Endothelial cell (in vitro differentiated cells): Measurements from ENCODE around the gene RHOD. TPM values are rescaled to one million over a fixed set of nuclear protein-coding genes. Genes with fewer than 3 reads are reported as not detected.

Source experiments
- DNase-seq: peaks from one replicate; pipeline ENCODE4 v3.0.0; 2021; ENCODE audit warnings: low spot score
- H3K27ac Mint-ChIP-seq: one replicate; pipeline ENCODE4 v1.8.0; 2021; ENCODE audit warnings: mixed read lengths, inconsistent platforms; ENCODE audit not compliant: unreplicated experiment
- H3K27me3 Mint-ChIP-seq: one replicate; pipeline ENCODE4 v1.8.0; 2021; ENCODE audit warnings: mild to moderate bottlenecking, moderate library complexity, mixed read lengths, inconsistent platforms; ENCODE audit not compliant: unreplicated experiment
- H3K36me3 Mint-ChIP-seq: one replicate; pipeline ENCODE4 v1.8.0; 2021; ENCODE audit warnings: mild to moderate bottlenecking, low read depth, mixed read lengths, inconsistent platforms; ENCODE audit not compliant: unreplicated experiment
- H3K4me1 Mint-ChIP-seq: one replicate; pipeline ENCODE4 v1.8.0; 2021; ENCODE audit warnings: mild to moderate bottlenecking, mixed read lengths, inconsistent platforms; ENCODE audit not compliant: unreplicated experiment
- H3K4me3 Mint-ChIP-seq: one replicate; pipeline ENCODE4 v1.8.0; 2021; ENCODE audit warnings: mild to moderate bottlenecking, mixed read lengths, inconsistent platforms; ENCODE audit not compliant: unreplicated experiment
- H3K9me3 Mint-ChIP-seq: one replicate; pipeline ENCODE4 v1.8.0; 2021; ENCODE audit warnings: mixed read lengths, inconsistent platforms; ENCODE audit not compliant: unreplicated experiment
- total RNA-seq: library from RNA; stranded (reverse); fragmentation: NEBNext Ultra II Directional; extraction: Animal tissue kit (Norgen Biotek cat#: 25700); gene quantifications from one replicate; pipeline ENCODE4 v1.2.1, GENCODE V29; 2021; ENCODE audit not compliant: unreplicated experiment
- TF ChIP-seq, protein P1 (sequence below): fragments of 200-600 bp; sonication (generic); IDR thresholded peaks from one replicate; pipeline ENCODE4 v1.5.0; 2021; ENCODE audit warnings: antibody characterized with exemption; ENCODE audit not compliant: unreplicated experiment

Gene RHOD
- total RNA-seq, 1 donor from 2014 or later = 10.5 TPM

- DNase-seq = no peak
- Mint-ChIP-seq H3K4me3 (no peak overlapping the region), H3K9me3 (no peaks in the 10 kb centered on the region), H3K27ac (no peak overlapping the region), H3K27me3 (peaks cover 3% of the 10 kb centered on the region), H3K4me1 (peaks cover 6% of the 10 kb centered on the region), H3K36me3 (no peaks in the 10 kb centered on the region)
- TF ChIP-seq, protein P1, sequence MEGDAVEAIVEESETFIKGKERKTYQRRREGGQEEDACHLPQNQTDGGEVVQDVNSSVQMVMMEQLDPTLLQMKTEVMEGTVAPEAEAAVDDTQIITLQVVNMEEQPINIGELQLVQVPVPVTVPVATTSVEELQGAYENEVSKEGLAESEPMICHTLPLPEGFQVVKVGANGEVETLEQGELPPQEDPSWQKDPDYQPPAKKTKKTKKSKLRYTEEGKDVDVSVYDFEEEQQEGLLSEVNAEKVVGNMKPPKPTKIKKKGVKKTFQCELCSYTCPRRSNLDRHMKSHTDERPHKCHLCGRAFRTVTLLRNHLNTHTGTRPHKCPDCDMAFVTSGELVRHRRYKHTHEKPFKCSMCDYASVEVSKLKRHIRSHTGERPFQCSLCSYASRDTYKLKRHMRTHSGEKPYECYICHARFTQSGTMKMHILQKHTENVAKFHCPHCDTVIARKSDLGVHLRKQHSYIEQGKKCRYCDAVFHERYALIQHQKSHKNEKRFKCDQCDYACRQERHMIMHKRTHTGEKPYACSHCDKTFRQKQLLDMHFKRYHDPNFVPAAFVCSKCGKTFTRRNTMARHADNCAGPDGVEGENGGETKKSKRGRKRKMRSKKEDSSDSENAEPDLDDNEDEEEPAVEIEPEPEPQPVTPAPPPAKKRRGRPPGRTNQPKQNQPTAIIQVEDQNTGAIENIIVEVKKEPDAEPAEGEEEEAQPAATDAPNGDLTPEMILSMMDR = no peak
Measured at GRCh38 chr11:67098799-67099429, 42.3 kb downstream of the RHOD start.

- no peak overlapping the region for H3K4me3 Mint-ChIP-seq
- no peak overlapping the region for H3K27ac Mint-ChIP-seq
- no peaks in the 10 kb centered on the region for H3K36me3 Mint-ChIP-seq
- peaks cover 6% of the 10 kb centered on the region for H3K4me1 Mint-ChIP-seq
- H3K27me3 Mint-ChIP-seq = peaks cover 5% of the 10 kb centered on the region
- no peaks in the 10 kb centered on the region for H3K9me3 Mint-ChIP-seq
- TF ChIP-seq, protein P1 = no peak
- DNase-seq = no peak
Measured at GRCh38 chr11:67099831-67100324, 43.2 kb downstream of the RHOD start.

GRCh38 chr11:67102664-67103063, 46.0 kb downstream of the RHOD start:
- TF ChIP-seq, protein P1 = no peak
- Mint-ChIP-seq H3K27ac (no peak overlapping the region), H3K27me3 (peaks cover 5% of the 10 kb centered on the region), H3K4me3 (no peak overlapping the region), H3K36me3 (no peaks in the 10 kb centered on the region), H3K9me3 (no peaks in the 10 kb centered on the region), H3K4me1 (peaks cover 6% of the 10 kb centered on the region)
- DNase-seq = no peak

- Mint-ChIP-seq H3K4me3 (no peak overlapping the region), H3K27me3 (peaks cover 5% of the 10 kb centered on the region), H3K4me1 (no peaks in the 10 kb centered on the region), H3K9me3 (no peaks in the 10 kb centered on the region), H3K36me3 (no peaks in the 10 kb centered on the region), H3K27ac (no peak overlapping the region)
- TF ChIP-seq, protein P1 = no peak
- DNase-seq = no peak
Measured at GRCh38 chr11:67105964-67106363, 49.3 kb downstream of the RHOD start.

GRCh38 chr11:67111261-67111660, 54.6 kb downstream of the RHOD start:
- no peak overlapping the region for H3K27ac Mint-ChIP-seq
- no peak for DNase-seq
- H3K27me3 Mint-ChIP-seq = no peaks in the 10 kb centered on the region
- no peaks in the 10 kb centered on the region for H3K36me3 Mint-ChIP-seq
- H3K4me3 Mint-ChIP-seq = no peak overlapping the region
- no peaks in the 10 kb centered on the region for H3K4me1 Mint-ChIP-seq
- TF ChIP-seq, protein P1 = no peak
- H3K9me3 Mint-ChIP-seq = no peaks in the 10 kb centered on the region
